DMS153 treated with DMSO at 0.1 percent for 48 hours (cell line): ENCODE results near the gene ROR2.

Experiments
- DNase-seq: peaks from one replicate; lab custom pipeline; 2025; ENCODE audit not compliant: unreplicated experiment; lab: John Stamatoyannopoulos, UW

The ROR2 gene

GRCh38 chr9:91589101-91589553 is 360.9 kb downstream of the ROR2 start:
- no peak for DNase-seq

DNA sequence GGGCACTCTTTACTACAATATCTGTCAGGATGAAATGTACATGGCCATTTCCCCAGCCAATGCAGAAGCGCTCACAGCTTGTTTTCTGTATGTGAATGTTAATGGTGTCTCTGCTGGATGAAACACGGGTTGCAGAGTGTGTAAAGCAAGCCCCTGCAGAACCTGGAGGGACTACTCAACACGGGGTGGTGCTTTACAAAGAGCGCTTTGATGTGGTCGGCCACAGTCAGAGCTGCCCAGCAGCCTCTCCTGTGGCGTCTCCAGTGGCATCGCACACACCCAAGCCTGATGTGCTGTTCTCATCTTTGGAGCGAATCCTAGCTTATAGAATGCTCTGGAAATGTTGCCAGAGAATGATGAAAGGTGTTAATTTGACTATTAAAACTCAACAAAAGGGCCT is 363.7 kb downstream of the ROR2 start:
- no peak for DNase-seq

GRCh38 chr9:91583966-91584365 is 366.1 kb downstream of the ROR2 start:
- no peak for DNase-seq

GRCh38 chr9:91583161-91583875 is 366.7 kb downstream of the ROR2 start:
- no peak for DNase-seq

DNA sequence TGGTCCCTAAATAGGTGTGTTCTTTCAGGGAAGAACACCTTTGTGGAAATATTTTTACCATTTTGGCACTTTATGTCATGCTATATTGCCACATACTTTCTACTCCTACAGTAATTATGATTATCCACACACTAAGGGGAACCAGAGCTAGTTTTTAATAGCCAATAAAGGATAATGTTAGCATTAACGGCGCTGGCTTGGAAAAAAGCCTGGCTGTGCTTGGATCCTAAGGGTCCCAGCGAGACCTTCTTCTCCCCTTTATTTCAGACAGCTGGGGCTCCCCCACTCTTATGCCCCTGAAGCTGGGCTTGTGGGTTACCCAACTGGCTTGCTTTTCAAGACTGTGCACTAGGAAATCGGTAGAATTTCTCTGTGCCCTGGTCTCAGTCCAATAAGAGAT is 367.8 kb downstream of the ROR2 start:
- no peak for DNase-seq

DNA sequence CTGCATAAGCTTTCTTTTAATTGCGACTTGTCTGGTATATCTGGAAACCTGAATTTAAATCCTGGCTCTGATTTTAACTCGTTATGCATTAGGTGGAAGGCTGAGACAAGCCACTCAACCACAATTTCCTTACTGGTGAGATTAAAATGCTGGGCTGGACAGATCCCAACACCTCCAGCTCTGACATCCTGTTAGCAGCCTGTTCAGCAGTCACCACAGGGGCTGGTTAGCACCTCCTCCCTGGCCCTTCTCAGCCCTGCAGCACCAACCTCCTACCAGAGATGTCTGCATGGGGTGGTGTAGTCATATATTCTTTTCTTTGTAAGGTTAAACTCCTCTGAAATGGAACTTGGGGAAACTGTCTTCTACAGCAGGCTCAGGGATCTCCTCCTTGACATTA is 369.9 kb downstream of the ROR2 start:
- DNase-seq, result no peak

DNA sequence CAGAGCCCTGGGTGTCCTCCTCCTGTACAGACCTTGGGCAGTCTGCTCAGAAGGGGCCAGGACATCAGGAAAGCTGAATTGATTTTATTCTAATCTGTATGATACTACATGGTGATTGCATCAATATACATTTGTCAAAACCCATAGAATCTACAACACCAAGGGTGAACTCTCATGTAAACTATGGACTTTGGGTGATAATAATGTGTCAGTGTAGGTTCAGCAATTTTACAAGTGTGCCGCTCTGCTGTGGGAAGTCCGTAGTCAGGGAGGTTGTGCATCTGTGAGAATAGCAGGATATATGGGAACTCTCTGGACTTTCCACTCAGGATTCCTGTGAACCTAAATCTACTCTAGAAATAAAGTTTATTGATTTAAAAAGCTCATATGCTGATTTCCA is 371.1 kb downstream of the ROR2 start:
- no peak for DNase-seq

DNA sequence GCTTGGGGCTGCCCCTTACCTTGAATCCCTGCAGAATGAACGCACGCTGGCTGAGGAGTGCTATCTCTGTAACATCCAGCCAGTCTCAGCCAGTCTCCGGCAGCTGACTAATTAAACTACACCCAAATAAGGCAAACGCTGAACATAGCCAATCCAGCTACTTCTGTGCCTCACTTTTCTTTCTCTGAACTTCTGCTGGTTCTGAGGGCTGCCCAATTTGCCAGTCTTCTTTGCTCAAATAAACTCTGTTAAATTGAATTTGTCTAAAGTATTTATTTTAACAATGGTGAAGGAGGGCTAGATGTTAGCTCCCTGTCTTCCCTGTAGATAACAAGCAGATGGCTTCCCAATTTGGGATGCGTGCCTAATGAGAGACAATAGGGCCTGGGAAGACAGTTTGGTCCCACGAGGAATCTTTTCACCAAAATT is 372.4 kb downstream of the ROR2 start:
- no peak for DNase-seq

- DNase-seq, result no peak
Measured at GRCh38 chr9:91572811-91573210, 377.2 kb downstream of the ROR2 start.

DNA sequence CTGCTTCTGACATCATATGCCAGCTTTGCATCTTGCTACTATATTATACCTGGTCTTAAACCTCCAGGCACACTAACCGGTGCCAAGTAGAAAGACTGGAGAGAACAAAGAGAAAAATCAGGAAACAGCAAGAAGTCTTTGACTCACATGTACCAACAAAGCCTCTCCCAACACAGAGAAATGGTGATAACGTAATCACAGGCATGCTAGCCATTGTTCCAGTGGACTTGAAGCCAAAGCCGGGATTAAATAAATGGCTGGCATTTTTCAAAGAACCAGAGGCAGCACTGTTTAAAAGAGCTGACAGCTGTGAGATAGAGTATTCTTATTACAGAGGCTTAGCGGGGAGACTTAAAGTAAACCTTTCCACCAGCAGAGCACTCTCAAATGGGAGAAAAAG is 378.0 kb downstream of the ROR2 start:
- no peak for DNase-seq

DNA sequence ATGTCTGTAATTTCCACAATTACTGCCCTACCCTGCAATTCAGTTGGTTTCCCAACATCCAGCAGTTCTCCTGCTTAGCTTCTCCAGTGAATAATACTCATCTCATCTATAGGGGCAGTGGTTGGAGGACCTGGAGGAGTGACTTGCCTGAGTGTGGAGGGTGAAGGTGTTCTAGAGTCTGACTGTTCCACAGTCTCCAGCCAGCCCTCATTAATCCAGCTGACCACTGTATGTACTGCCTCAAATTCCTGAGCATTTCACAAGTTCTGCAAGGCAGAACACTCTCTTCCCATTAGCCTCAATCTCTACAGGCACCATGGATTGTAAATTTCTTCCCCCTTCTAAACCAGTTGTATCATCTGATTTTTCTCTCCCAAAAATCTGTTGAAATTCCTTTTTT is 379.0 kb downstream of the ROR2 start:
- no peak for DNase-seq

- no peak for DNase-seq
Measured at GRCh38 chr9:91567642-91568274, 382.3 kb downstream of the ROR2 start.

DNA sequence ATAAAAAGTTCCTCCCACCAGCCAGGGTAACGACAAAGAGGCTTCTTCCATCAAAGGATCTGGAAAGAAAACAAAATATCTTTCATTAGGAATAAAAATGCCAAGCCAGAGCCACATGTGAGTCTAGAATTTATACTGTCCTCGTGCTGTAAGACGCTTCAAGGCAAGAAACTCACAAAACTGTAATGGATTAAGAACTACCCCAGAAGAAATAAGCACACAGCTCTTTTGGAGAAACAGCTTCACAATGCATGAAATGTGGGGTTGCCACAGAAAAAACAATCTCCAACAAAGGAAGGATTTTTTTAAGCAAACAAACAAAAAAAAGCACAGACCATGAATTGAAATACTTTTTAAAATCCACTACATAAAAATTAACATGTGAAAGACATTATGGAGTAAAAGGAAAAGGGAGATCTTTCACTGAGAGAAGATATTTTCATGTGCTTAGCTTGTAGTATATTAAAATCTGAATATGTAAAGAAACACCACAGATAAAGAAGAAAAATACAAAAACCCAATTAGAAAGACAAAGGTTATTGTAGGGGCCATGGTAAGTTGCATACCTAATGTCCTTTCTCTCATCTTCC is 385.9 kb downstream of the ROR2 start:
- no peak for DNase-seq

- DNase-seq, result no peak
Measured at GRCh38 chr9:91562416-91562815, 387.6 kb downstream of the ROR2 start.

DNA sequence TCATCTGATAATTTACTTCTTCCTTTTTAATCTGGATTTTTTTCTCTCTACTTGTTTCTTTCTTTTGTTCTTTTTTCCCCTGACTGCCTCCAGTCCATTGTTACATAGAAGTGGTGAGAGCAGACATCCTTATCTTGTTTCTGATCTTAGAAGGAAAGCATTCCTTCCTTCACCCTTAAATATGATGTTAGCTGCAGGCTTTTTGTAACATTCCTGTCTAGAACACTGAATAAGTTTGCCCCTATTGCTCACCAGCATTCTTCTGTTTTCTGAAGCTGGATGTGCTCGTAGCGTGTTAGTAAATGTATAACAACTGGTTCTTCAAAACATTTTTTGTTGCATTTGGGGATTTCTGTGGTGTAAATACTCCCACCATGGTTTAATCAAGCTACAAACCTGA is 389.7 kb downstream of the ROR2 start:
- DNase-seq, result no peak

GRCh38 chr9:91558879-91559278 is 391.1 kb downstream of the ROR2 start:
- no peak for DNase-seq

- DNase-seq, result no peak
Measured at GRCh38 chr9:91558395-91558794, 391.6 kb downstream of the ROR2 start.

GRCh38 chr9:91557327-91557726 is 392.7 kb downstream of the ROR2 start:
- no peak for DNase-seq

DNA sequence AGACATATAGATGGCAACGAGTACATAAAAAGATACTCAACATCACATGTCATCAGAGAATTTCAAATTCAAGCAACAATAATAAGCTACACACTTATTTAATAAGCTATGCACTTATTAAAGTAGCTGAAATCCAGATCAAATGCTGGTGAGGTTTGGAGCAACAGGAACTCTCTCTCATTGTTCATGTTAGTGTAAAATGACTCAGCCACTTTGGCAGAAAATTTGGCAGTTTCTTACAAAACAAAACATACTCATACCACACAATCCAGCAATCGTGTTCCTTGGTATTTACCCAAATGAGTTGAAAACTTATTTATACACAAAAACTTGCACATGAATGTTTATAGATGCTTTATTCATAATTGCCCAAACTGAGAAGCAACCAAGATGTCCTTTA is 394.9 kb downstream of the ROR2 start:
- no peak for DNase-seq

- DNase-seq, result no peak
Measured at GRCh38 chr9:91549177-91549576, 400.9 kb downstream of the ROR2 start.

DNA sequence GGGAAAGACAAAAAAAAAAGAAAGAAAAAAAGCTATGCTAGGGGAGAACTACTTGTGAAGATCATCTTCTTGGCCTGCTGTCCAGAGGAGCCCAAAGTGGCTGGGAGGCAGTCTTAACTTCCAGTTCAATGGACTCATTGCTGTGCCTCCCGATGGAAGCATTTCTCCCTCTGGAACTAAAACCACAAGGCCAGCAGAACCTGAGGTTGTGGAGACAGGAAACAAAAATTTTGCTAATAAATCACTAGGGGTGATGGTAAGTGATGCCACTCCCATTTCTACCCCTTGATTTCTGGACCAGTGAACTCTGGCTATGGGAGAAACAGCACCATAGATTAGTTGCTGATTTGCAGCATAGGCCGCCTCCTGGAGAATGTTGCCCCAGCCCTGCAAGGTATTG is 402.9 kb downstream of the ROR2 start:
- no peak for DNase-seq

- no peak for DNase-seq
Measured at GRCh38 chr9:91546574-91546973, 403.5 kb downstream of the ROR2 start.
